Measurements from ENCODE around the gene STEAP1B. TPM values are rescaled to one million over a fixed set of nuclear protein-coding genes. Genes with fewer than 3 reads are reported as not detected.

The STEAP1B gene
- polyA plus RNA-seq, 1 of the 3 experiments (the other 2 are of a cell fraction) = 14.7 TPM

GRCh38 chr7:22386206-22386858 is 113.7 kb downstream of the STEAP1B start:
- peaks cover 16% of the 10 kb centered on the region for H3F3A ChIP-seq (replicated peaks; ENCODE audit: insufficient read depth)
- peaks cover 0 to 6% of the 10 kb centered on the region in 2 experiments; a peak in 1 of 4 replicates for H3K4me1 ChIP-seq (ENCODE audit: control insufficient read depth in 1 of 2, insufficient read depth in 2 of 2, low read depth in 1 of 2, low read length in 1 of 2)
- H4K20me1 ChIP-seq (ENCODE audit: insufficient read depth) = no peaks in the 10 kb centered on the region
- 79% methylated on average over 2 of the region's 2 CpGs for WGBS (ENCODE audit: low lambda C conversion rate)
- ChIA-PET POLR2A (no interaction called here), CTCF (interaction anchor here (1.0 to 1.1 kb wide), 2 partner anchors 11 to 25 kb away, joined by 3 to 4 read pairs; no protein-coding TSS in a partner anchor)
- no peak overlapping the region for H2AFZ ChIP-seq (ENCODE audit: low read depth)
- no peak overlapping the region for H3K4me2 ChIP-seq
- H3K9me3 ChIP-seq = no peaks in the 10 kb centered on the region
- no peak overlapping the region for H3K4me3 ChIP-seq (ENCODE audit: low read depth in 2 of 2, low read length in 1 of 2)
- H3K79me2 ChIP-seq (ENCODE audit: insufficient read depth) = no peaks in the 10 kb centered on the region
- H3K9me2 ChIP-seq = no peaks in the 10 kb centered on the region
- no peak for DNase-seq
- H3K9ac ChIP-seq = no peak overlapping the region
- no peak for TF ChIP-seq TAF1 (IDR thresholded peaks at IDR 0.05; ENCODE audit: borderline replicate concordance, low read depth, low read length)
- no peak for TF ChIP-seq RFX5 (IDR thresholded peaks at IDR 0.05; ENCODE audit: low read length)
- TF ChIP-seq CHD2 (IDR thresholded peaks at IDR 0.05; ENCODE audit: low read length, partially characterized antibody) = no peak
- TF ChIP-seq POLR2AphosphoS5 (IDR thresholded peaks at IDR 0.05; ENCODE audit: low read depth, low read length) = no peak
- TF ChIP-seq TCF12 (IDR thresholded peaks at IDR 0.05) = no peak
- no peak for TF ChIP-seq RAD21 (IDR thresholded peaks at IDR 0.05; ENCODE audit: low read length)
- no peak for TF ChIP-seq NFIC (IDR thresholded peaks at IDR 0.05; ENCODE audit: borderline replicate concordance)
- TF ChIP-seq FOXM1 (IDR thresholded peaks at IDR 0.05; ENCODE audit: low read depth) = no peak
- H3K27ac ChIP-seq (ENCODE audit: low read depth in 2 of 2, low read length in 1 of 2) = peak overlapping the region in 1 of 2 experiments; percentile 69; a peak in 1 of 4 replicates
- no peaks in the 10 kb centered on the region for H3K27me3 ChIP-seq (ENCODE audit: insufficient read depth)
- H3K36me3 ChIP-seq (replicated peaks in 1 of 2; ENCODE audit: control insufficient read depth in 1 of 2, insufficient read depth in 2 of 2, low read length in 1 of 2) = no peaks in the 10 kb centered on the region

GRCh38 chr7:22385326-22385725 is 114.7 kb downstream of the STEAP1B start:
- no peaks in the 10 kb centered on the region for H3K79me2 ChIP-seq (ENCODE audit: insufficient read depth)
- H3K27ac ChIP-seq (ENCODE audit: low read depth in 2 of 2, low read length in 1 of 2) = no peak overlapping the region
- H3F3A ChIP-seq (replicated peaks; ENCODE audit: insufficient read depth) = peaks cover 16% of the 10 kb centered on the region
- no peak overlapping the region for H3K9ac ChIP-seq
- H3K36me3 ChIP-seq (replicated peaks in 1 of 2; ENCODE audit: control insufficient read depth in 1 of 2, insufficient read depth in 2 of 2, low read length in 1 of 2) = no peaks in the 10 kb centered on the region
- H3K4me2 ChIP-seq = no peak overlapping the region
- no peak overlapping the region for H3K4me3 ChIP-seq (ENCODE audit: low read depth in 2 of 2, low read length in 1 of 2)
- WGBS (ENCODE audit: low lambda C conversion rate) = 78% methylated on average over 4 of the region's 4 CpGs
- no peak overlapping the region for H2AFZ ChIP-seq (ENCODE audit: low read depth)
- POLR2A ChIA-PET = no interaction called here
- no peaks in the 10 kb centered on the region for H3K9me3 ChIP-seq
- no peak for DNase-seq
- peaks cover 0 to 6% of the 10 kb centered on the region in 2 experiments; a peak in 1 of 4 replicates for H3K4me1 ChIP-seq (ENCODE audit: control insufficient read depth in 1 of 2, insufficient read depth in 2 of 2, low read depth in 1 of 2, low read length in 1 of 2)
- no peaks in the 10 kb centered on the region for H3K9me2 ChIP-seq
- H3K27me3 ChIP-seq (ENCODE audit: insufficient read depth) = no peaks in the 10 kb centered on the region
- TF ChIP-seq EZH2phosphoT487 (IDR thresholded peaks at IDR 0.05; ENCODE audit: borderline replicate concordance, low read depth) (no peak), SMC3 (IDR thresholded peaks at IDR 0.05; ENCODE audit: low read depth, low read length) (no peak), JUND (IDR thresholded peaks at IDR 0.05) (no peak), RCOR1 (IDR thresholded peaks at IDR 0.05; ENCODE audit: low read length) (no peak), MXI1 (IDR thresholded peaks at IDR 0.05; ENCODE audit: low read depth, low read length) (no peak), MEF2A (IDR thresholded peaks at IDR 0.05; ENCODE audit: borderline replicate concordance, low read depth) (no peak), ELF1 (IDR thresholded peaks at IDR 0.05) (no peak), FOSL2 (IDR thresholded peaks at IDR 0.05; ENCODE audit: borderline replicate concordance, low read depth) (no peak), GATA2 (CRISPR knock-in tag; IDR thresholded peaks at IDR 0.05) (no peak), GABPA (IDR thresholded peaks at IDR 0.05; ENCODE audit: low read depth) (no peak), TEAD4 (IDR thresholded peaks at IDR 0.05; ENCODE audit: borderline replicate concordance, insufficient read depth) (no peak), CHD2 (IDR thresholded peaks at IDR 0.05; ENCODE audit: low read length, partially characterized antibody) (no peak), FOXJ3 (CRISPR knock-in tag; IDR thresholded peaks at IDR 0.05) (no peak)
- TF ChIP-seq, protein P1, sequence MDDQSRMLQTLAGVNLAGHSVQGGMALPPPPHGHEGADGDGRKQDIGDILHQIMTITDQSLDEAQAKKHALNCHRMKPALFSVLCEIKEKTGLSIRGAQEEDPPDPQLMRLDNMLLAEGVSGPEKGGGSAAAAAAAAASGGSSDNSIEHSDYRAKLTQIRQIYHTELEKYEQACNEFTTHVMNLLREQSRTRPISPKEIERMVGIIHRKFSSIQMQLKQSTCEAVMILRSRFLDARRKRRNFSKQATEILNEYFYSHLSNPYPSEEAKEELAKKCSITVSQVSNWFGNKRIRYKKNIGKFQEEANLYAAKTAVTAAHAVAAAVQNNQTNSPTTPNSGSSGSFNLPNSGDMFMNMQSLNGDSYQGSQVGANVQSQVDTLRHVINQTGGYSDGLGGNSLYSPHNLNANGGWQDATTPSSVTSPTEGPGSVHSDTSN (IDR thresholded peaks at IDR 0.05) = no peak
- TF ChIP-seq, protein P2, sequence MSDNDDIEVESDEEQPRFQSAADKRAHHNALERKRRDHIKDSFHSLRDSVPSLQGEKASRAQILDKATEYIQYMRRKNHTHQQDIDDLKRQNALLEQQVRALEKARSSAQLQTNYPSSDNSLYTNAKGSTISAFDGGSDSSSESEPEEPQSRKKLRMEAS (IDR thresholded peaks at IDR 0.05; ENCODE audit: low read depth) = no peak
- TF ChIP-seq, protein P3, sequence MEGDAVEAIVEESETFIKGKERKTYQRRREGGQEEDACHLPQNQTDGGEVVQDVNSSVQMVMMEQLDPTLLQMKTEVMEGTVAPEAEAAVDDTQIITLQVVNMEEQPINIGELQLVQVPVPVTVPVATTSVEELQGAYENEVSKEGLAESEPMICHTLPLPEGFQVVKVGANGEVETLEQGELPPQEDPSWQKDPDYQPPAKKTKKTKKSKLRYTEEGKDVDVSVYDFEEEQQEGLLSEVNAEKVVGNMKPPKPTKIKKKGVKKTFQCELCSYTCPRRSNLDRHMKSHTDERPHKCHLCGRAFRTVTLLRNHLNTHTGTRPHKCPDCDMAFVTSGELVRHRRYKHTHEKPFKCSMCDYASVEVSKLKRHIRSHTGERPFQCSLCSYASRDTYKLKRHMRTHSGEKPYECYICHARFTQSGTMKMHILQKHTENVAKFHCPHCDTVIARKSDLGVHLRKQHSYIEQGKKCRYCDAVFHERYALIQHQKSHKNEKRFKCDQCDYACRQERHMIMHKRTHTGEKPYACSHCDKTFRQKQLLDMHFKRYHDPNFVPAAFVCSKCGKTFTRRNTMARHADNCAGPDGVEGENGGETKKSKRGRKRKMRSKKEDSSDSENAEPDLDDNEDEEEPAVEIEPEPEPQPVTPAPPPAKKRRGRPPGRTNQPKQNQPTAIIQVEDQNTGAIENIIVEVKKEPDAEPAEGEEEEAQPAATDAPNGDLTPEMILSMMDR (IDR thresholded peaks at IDR 0.05) = no peak
- CTCF ChIA-PET = interaction anchor here (1.1 kb wide), 1 partner anchor 10 kb away, joined by 4 read pairs; no protein-coding TSS in a partner anchor
- H4K20me1 ChIP-seq (ENCODE audit: insufficient read depth) = no peaks in the 10 kb centered on the region
